Esophagus squamous epithelium (tissue), 4 donors: ENCODE results near the gene PHLDB2.

ENCODE experiments used
- POLR2A ChIP-seq, 4 donors: fragments of 450-650 bp; IDR thresholded peaks; one replicate each; pipeline ENCODE4 v1.6.1; 2017; ENCODE audit warnings: antibody characterized with exemption in 4 of 4, mild to moderate bottlenecking in 4 of 4, moderate library complexity in 3 of 4
- TF ChIP-seq, protein P1 (sequence below), 6 experiments: fragments of 450-650 bp in 4 of 6; fragments of 200-600 bp in 2 of 6; sonication (generic) in 2 of 6; IDR thresholded peaks; one replicate each; pipeline ENCODE4 v1.5.1; 2016 to 2019; ENCODE audit warnings: antibody characterized with exemption in 6 of 6, mild to moderate bottlenecking in 4 of 6, moderate library complexity in 4 of 6

GRCh38 chr3:111917300-111917699 is 58.2 kb downstream of the PHLDB2 start:
- no peak for TF ChIP-seq POLR2A (IDR thresholded peaks at IDR 0.05)
- TF ChIP-seq, protein P1, sequence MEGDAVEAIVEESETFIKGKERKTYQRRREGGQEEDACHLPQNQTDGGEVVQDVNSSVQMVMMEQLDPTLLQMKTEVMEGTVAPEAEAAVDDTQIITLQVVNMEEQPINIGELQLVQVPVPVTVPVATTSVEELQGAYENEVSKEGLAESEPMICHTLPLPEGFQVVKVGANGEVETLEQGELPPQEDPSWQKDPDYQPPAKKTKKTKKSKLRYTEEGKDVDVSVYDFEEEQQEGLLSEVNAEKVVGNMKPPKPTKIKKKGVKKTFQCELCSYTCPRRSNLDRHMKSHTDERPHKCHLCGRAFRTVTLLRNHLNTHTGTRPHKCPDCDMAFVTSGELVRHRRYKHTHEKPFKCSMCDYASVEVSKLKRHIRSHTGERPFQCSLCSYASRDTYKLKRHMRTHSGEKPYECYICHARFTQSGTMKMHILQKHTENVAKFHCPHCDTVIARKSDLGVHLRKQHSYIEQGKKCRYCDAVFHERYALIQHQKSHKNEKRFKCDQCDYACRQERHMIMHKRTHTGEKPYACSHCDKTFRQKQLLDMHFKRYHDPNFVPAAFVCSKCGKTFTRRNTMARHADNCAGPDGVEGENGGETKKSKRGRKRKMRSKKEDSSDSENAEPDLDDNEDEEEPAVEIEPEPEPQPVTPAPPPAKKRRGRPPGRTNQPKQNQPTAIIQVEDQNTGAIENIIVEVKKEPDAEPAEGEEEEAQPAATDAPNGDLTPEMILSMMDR (IDR thresholded peaks at IDR 0.05), result no peak
